ENCODE measurements around the gene P3H3.

- TF ChIP-seq EZH2phosphoT487 (IDR thresholded peaks at IDR 0.05; ENCODE audit: low read depth) (no peak), CTCF (IDR thresholded peaks at IDR 0.05; ENCODE audit: low read depth, low read length) (peak; percentile 94)
These were observed 49.3 kb upstream of the P3H3 start for GRCh38 chr12:6778574-6779550.

All from OCI-LY3 (cell line).